ENCODE data around the gene EFHC1.

Gene EFHC1

DNA sequence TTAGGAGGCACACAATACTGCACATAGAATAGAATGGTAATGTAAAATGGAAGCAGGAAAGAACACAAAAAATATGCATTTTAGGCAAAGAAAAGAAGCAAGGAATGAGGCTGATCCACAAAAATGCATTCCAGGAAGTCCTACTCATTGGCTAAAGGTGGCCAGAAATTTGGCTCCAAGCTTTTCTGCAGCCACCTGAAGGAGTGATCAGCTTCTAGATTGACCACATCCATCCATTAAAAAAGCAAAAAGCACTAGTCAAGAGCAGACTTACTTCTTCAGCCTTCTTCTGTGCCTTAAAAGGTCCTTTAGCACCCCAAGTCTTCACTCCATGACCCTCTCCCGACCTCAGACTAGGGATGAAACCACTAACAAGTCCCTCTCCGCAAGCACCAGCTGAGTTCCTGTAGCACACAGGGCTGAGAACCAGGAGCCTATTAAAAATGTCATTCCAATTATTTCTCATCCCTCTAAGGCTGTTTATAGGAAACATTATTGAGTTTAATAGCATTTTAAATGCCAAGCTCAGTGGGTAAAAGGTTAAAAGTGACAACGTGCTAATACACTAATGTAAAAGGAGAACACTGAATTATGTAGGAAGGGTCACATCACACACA is 120.3 kb downstream of the EFHC1 start:
- no peak for DNase-seq (ENCODE audit: low read depth)

DNA sequence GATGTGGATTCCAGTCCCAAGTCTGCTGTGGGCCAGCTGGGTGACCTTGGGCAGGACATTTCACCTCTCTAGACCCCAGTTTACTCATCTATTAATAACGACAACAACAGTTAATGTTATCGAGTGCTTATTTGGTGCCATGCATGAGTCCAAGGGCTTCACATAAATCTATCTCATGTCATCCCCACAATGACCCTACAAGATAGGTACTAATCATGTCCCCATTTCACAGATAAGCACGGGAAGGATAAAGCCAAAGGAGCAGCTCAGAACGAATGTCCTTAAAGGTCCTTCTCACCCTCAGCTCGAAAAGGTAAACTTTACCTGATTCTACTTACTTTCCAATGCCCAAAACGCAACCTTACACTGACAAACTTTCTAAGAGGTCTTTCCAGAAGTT is 121.0 kb downstream of the EFHC1 start:
- no peak for DNase-seq (ENCODE audit: low read depth)

DNA sequence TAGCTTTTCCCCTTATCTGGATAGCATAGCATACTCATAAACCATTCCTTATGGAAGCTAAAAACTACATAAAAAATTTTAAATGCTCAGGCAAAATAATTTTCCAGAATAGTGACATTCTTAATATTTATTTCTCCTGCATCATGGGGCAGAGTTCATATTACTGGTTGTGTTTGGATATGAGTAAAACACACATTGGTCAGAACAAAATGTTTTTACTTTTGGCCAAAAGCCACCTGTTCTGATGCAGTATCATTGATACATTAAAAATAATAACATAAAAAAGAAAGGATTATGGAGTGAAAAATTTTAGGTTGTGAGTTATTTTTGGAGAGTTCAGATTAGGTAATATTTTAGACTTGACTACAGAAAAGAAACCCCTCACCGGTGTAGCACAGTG is 123.1 kb downstream of the EFHC1 start:
- DNase-seq (ENCODE audit: low read depth), result no peak

DNA sequence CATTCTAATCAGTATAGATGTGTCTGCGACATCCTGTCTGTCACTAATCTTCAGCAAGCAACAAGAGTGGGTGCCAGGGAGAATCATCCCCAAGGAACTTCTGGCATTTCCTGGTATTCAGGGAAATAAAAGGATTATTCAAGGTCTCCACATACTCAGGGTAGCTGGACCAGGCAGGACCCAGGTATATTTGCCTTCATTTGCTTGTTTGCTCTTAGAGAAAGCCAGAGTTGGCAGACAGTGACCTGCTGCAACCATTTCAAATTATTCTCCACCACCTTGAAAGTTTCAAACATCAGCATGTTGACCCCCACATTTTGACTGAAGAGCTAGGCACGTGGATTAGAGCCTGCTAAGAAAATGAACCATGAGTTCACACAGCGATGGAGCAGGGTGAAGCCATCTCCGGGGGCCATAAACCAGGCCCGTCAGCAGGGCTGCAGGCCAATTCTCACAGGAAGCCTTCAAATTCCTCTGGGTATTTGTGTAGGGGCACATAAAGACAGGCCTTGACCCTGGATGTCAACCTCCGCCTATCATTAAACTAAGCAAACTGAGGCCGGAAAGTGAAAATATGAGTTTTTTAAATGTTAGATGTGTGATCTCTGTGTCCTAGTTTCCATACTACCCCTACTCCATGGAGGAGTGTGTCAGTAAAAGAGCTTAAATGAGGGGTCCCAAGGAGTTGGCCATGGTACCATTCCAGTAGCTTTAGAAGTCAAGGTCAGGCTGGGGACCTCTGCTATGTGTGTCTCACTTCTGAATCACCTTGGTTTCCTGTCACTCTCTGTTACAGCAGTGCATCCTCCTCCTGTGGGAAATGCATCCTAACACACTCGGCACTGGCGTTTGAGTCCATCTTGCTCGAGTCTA is 123.8 kb downstream of the EFHC1 start:
- no peak for DNase-seq (ENCODE audit: low read depth)

DNA sequence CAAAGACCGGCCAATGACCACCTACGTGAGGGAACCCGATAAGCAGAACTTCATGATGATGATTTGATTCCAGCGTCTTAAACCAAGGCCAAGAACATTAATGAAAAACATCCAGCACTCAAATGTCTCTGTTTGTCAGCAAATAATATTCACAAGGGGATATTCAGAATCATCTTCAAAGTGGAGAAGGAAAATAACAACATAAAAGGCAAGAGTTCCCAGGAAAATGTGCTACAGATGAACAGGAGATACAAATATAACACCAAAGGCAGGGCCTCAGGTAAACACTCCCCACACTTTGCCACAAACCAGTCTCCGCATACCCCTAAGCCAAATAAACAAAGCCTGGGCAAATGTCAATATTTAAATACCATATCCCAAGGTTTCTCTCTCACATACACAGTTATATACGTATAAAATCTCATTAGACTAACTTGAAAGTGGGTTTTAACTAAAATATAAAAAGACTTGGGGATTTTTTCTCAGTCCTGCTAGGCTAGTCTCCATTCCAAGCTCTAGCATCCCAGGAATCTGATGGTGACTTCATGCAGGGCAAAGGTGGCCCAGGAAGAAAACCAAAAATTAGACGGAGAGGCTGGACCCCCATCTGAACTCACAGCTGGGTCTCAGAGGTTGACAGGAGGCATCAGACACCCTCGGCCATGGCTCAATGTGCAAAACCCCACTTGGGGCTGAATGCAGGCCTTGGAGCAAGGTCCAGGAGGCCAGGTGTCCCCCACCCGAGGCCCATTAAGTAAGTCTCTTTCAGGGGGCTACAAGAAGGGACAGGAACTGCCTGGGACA is 124.7 kb downstream of the EFHC1 start:
- no peak for DNase-seq (ENCODE audit: low read depth)

DNA sequence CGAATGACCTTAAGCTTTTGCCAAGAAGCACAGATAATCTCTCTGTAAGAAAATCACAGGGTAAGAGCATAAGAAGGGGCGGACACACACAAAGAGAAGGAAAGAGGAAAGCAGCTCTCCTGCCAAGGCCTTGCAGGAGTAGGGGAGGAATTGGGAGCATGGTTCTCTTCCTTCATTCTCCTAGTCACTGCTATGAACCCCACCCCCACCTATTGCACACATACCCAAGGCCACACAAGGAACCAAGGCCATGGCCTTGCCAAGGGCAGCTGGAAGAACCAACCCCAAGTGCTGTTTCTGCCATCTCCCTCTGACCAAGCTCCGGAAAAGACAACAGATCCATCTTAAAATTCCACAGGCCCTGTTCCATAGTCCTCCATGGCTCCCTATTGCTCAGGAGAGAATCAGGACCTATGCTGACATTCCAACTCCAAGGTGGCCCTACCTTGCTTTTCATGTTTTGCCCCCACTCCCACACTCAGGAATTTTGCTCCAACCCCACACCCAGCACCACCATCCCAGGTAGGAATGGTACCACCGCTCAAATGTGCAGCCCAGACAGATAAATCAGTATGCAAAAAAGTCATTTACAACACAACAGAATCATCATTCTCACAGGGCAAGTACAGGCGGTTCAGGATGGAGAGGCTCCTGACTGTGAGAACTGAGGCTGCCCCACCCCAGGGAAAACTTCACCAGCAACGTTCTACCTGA is 125.4 kb downstream of the EFHC1 start:
- DNase-seq (ENCODE audit: low read depth), result no peak

DNA sequence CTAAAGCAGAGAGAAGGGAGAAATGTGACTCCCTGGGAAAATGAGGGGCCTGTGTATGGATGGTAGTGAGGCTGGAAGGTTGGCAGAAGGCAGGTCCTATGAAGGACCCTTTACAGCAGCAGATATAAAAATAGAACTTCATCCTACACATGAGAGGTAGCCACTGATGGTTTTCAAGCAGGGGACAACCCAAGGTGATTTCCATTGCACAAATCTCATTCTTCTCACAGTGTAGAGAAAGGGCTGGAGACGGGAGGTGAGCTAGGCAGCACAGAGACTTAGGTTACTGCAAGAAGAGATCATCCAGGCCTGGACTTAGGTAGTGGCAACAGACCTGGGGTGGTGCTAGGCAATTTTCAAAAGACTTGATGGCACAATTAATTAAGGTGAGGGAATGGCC is 126.0 kb downstream of the EFHC1 start:
- no peak for DNase-seq (ENCODE audit: low read depth)

DNA sequence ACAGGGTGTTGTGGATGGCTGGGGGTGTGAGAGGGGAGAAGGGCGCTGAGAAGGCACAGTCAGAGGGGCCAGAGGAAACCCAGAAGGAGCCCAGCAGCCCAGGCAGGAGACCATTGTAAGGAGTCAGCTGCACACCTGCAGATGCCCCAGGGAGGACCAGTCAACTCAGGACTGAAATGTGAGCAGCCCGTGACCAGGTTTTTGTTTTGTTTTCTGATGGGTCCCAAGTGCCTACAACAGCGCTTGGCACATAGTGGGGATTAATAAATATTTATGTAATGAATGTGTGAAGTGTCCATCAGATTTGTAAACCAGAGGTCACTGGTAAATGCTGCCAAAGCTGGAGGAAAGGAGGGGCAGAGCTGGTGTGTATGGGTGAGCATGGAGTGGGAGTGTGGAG is 126.5 kb downstream of the EFHC1 start:
- no peak for DNase-seq (ENCODE audit: low read depth)

DNA sequence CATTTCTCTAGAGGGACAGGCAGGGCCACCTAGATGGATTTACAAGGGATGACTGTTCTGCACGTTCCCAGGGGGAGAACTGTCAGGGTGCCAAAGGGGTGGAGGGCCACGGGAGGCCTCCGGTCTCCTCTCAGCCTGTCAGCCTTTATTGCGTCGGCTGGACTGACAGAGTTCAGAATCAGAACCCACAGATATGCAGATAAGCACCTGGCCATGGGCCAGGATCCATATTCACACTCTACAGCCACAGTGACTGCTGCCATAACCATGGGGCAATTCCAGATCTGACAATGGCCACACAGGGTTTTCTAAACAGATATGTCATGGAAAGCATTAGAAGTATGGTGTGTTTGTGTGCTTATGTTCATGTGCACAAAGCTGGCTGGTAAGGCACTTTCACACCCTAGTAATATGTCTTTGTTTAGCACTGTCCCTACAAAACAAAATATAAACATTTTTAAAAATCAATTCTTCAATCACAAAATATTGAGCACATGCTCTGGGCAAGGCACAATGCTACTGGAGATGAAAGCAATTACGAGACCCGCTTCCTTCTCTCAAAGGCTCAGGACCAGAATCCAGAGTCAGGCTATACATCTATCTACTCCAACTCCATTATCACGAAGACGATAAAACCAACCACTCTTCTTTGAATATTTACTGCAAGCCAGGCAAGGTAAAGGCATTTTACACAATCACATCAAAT is 127.7 kb downstream of the EFHC1 start:
- DNase-seq (ENCODE audit: low read depth), result no peak

DNA sequence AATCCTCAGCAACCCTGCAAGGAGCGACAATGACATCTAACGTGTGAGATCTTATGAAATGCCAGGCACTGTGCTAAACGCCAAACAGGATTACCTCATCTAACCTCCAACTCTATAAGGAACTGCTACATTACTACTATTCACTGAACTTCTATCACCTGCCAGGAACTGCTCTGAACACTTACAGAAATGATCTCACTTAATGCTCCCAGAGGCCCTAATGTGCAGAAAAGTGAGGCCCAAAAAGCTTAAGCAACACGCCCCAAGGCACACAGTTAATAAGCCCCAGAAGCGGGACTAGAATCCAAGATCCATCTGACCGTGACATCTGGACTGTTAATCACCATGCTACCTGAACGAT is 128.2 kb downstream of the EFHC1 start:
- no peak for DNase-seq (ENCODE audit: low read depth)

DNA sequence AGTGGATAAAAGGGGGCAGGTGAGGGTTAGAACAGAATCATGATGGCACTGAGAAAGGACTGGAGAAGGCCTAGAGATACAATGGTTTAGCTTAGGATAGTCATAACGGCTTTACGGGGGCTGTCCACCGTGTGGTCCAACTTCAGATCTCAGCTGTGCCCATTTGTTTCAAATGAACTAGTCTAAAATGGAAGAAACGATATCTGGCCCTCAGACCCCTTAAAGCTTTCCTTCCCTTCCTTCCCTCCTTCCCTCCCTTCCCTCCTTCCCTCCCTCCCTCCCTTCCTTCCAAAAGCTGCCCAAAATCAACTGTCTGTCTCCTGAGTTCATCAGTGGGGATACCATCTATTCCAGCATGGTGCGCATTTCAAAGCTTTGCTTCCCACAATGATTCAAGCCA is 128.9 kb downstream of the EFHC1 start:
- DNase-seq (ENCODE audit: low read depth), result no peak

DNA sequence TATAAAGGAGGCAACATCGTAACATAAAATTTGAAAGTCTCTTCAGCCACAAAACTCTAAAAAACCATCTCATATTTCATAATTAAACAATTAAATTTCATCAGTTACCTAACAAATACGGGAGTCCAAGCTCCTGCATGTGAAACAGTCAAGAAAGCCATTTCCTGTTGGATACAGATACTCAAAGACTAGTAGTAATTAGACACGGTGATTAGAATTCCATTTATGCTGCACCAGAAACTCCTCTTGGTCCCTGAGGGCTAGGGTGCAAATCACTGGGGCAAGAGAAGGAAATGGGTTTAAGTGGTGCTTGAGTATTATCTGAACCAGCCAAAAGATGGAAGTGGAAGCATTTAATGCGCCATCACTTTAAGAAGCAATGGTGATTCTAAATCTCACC is 129.3 kb downstream of the EFHC1 start:
- DNase-seq (ENCODE audit: low read depth), result no peak

DNA sequence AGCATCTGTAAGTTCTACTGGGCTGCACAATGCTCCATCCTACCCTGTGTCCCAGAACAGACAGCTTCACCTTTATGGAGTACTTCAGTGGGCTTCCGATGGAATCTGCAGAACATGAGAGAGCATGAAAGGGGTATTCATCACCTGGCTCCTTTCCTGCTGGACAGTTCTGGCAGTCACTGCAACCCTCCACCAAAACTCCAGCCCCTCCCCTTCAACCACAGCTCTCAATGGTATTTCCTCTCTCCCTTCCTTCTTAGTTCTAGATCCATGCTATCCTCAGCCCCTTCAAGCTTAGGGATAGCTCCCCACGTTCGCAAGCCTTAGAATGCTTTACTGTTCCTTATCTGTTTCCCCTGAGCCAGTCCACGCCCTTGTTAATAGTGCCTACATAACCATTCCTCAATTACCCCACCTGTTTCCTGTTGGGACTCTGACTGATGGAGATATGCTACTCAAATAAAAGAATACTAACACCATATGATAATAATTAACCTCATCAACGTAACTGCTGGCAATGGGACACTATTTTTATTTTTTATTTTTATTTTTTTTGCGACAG is 130.0 kb downstream of the EFHC1 start:
- no peak for DNase-seq (ENCODE audit: low read depth)

DNA sequence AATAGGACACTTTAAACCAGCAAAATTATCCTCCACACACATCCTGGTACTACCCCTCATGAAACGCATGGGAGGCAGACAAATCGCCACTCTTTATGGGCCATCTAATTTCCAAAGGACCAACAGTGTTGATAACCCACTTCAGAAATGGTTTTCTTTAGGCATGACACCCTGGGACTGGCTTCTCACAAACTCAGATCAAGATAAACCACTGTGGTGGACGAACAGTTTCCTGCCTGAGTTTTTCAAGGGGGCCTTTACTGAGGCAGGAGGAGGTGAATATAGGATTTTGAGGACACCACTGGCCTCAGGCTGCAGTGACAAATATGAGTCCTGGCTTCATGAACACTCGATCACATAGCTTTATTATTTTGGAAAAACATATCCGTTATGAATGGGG is 130.7 kb downstream of the EFHC1 start:
- DNase-seq (ENCODE audit: low read depth), result no peak

DNA sequence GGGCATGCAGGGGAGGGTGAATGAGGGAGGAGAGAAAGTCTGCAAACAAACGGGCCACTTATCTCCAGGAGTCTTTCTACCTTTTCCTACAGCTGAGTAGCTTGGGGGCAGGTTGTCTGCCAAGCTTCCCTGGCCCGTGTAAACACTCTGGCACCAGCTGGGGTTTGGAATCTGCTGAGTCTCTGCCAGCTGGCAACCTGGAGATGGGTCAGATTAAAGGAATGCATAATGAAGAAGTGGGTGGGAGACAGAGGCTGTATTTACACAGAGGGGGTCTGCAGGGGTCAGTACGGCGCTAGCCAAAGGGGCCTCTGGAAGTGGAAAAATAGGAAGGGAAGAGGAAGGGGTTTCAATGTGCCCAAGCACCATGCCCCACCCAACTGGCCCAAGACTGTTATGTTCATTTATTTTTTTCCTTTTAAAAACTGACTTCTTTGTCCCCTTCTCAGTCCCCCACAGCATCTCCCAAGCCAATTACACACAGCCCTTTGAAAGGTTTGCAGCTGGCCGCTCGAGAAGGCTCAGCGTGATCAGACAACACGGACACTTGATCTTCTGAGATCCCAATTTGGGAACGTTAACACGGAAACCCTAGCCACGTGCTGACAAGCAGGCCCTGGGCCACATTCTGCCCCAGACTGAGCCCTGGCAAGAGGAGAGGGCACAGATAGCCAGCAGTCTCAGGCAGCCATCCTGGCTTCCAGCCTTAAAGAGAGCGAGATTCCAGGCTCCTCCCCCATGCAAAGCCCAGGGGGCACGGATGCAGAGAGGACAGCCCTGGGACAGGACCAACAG is 131.5 kb downstream of the EFHC1 start:
- no peak for DNase-seq (ENCODE audit: low read depth)

DNA sequence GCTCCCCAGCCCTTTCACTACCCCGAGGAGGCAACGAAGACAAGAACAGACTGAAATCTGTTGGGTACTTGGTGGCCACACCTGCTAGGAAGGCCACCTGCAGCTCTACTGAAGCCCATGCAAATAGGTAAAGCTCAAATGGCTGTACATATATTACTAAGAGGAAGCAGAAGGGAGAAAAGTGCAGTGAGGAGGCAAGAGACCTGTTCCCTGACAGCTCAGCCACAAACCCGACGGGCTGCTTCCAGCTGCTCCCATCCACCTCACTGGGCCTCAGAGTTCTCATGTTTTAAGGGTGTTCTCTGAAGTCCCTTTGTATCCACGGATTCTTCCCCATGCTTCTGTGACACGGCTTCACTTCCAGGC is 132.1 kb downstream of the EFHC1 start:
- DNase-seq (ENCODE audit: low read depth), result no peak

DNA sequence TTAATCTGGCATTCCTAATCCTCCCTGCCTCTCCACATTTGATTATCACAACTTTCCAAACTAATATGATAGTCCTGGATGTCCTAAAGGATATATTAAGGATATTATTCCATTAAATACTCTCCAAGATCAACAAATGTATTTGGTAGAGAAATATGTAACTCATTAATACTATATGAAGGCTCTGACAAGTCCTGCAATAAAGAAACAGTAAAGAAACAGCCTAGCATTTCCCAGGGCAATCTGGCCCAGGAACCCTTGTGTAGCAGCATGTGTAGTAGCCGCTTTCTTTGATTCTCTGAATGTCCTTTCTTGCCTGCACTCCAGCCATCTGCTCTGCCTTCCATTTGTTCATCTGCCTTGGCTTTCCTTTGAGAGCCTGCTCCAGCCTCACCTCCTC is 133.0 kb downstream of the EFHC1 start:
- no peak for DNase-seq (ENCODE audit: low read depth)

DNA sequence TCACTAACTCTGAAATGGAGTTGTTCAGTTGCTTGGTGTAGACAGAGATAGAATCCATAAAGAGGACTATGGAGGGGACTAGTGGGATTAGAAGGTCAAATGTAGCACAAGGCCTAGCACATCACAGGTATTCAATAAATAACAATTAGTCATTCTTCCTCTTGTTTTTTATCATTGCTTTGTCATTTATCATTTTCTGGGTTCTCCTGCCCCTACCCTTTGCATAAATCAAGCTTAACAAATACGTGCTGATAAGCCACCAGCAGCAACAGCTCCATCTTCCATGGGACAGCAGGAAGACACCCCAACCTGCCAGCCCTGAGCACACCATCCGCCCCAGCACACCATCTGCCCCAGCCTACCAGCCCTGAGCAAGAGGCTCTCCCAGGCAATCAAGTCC is 133.6 kb downstream of the EFHC1 start:
- no peak for DNase-seq (ENCODE audit: low read depth)

DNA sequence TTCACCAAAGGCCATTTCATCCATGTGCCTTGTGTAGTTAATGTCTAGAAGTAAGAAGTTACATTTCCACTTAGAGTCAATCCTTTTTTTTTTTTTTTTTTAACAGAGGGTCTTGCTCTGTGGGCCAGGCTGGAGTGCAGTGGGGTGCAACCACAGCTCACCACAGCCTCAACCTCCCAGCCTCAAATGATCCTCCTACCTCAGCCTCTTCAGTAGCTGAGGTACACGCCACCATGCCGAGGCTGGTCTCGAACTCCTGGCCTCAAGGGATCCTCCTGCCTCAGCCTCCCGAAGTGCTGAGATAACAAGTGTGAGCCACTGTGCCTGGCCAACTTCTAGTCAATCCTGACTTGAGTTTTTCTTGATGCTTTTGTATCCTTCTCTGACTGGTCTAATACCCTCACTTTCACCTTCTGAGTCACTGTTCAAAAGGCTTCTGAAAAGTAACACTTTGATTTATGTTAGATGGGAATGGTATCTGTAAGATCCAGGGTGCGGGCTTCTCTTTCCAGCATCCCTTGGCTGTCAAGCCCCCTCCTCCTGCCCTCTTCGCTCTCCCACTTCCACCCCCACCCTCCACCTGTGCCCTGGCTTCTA is 134.6 kb downstream of the EFHC1 start:
- DNase-seq (ENCODE audit: low read depth), result no peak

DNA sequence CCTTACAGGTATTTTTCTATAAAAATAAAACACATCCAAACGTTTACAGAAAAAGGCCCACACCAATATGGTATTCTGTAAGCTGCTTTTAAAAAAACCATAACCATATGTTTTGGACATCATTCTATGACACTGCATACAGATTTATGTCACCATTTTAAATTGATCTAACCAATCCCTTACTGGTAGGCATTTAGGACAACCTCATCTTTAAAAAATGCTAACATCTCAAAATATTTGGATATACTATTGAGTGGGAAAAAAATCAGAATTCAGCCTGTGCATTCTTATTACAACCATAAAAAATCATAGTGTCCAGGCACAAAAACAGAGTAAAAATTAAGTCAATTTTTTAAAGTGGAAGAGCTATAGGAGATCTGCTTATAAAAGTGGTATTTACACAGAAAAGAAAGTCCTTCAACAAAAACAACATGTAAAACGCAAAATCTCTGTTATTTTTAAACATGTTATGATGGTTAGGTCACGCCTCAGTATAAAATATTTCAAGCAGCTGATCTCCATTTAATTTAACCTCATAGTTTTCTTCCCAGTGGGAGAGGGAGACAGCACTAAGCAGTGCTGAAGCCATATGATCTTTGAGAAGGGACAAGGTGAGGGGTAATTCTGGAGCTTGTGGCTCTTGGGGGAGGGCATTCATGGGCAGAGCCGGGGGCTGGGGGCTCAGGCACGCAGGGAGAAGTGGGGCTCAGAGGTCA is 135.5 kb downstream of the EFHC1 start:
- no peak for DNase-seq (ENCODE audit: low read depth)
